Measurements from ENCODE around the gene SNRPA1. TPM values are rescaled to one million over a fixed set of nuclear protein-coding genes. Genes with fewer than 3 reads are reported as not detected.
A peak's percentile ranks its signal among the peaks of the same experiment; 100 is the strongest.

SNRPA1 gene
- total RNA-seq, 1 donor from 2014 or later: 33.2 TPM

GRCh38 chr15:101258238-101259144, 36.6 kb downstream of the SNRPA1 start:
- peak; percentile 75 for DNase-seq (ENCODE audit: low spot score)

- DNase-seq (ENCODE audit: low spot score): no peak
Observed at GRCh38 chr15:101256757-101257156, 38.3 kb downstream of the SNRPA1 start.

- DNase-seq (ENCODE audit: low spot score): no peak
Observed at GRCh38 chr15:101255615-101256241, 39.3 kb downstream of the SNRPA1 start.

GRCh38 chr15:101255051-101255395, 40.0 kb downstream of the SNRPA1 start:
- no peak for DNase-seq (ENCODE audit: low spot score)

- DNase-seq (ENCODE audit: low spot score): no peak
Observed at GRCh38 chr15:101254157-101255050, 40.6 kb downstream of the SNRPA1 start.

- no peak for DNase-seq (ENCODE audit: low spot score)
Observed at GRCh38 chr15:101252836-101253235, 42.2 kb downstream of the SNRPA1 start.

- peak; percentile 93 for DNase-seq (ENCODE audit: low spot score)
Observed at GRCh38 chr15:101251830-101252820, 42.9 kb downstream of the SNRPA1 start, which contains the start of gene CHSY1. TSS of gene CHSY1 (minus strand) at chr15:101252048. CDS start at chr15:101251456, 592 bp downstream.

GRCh38 chr15:101250873-101251829, 43.9 kb downstream of the SNRPA1 start:
- DNase-seq (ENCODE audit: low spot score): no peak

- no peak for DNase-seq (ENCODE audit: low spot score)
Observed at GRCh38 chr15:101250341-101250831, 44.7 kb downstream of the SNRPA1 start.

GRCh38 chr15:101248274-101248673, 46.8 kb downstream of the SNRPA1 start:
- no peak for DNase-seq (ENCODE audit: low spot score)

GRCh38 chr15:101246824-101247745, 48.0 kb downstream of the SNRPA1 start:
- DNase-seq (ENCODE audit: low spot score): no peak

- DNase-seq (ENCODE audit: low spot score): no peak
Observed at GRCh38 chr15:101246391-101246790, 48.7 kb downstream of the SNRPA1 start.

- no peak for DNase-seq (ENCODE audit: low spot score)
Observed at GRCh38 chr15:101244889-101245668, 50.0 kb downstream of the SNRPA1 start.

GRCh38 chr15:101244036-101244781, 50.8 kb downstream of the SNRPA1 start:
- DNase-seq (ENCODE audit: low spot score): no peak

GRCh38 chr15:101243420-101243819, 51.6 kb downstream of the SNRPA1 start:
- no peak for DNase-seq (ENCODE audit: low spot score)

- DNase-seq (ENCODE audit: low spot score): no peak
Observed at GRCh38 chr15:101242999-101243336, 52.1 kb downstream of the SNRPA1 start.

Data from mucosa of gallbladder (tissue), 1 donor.